ENCODE measurements around the gene TYMP.
A peak's percentile ranks its signal among the peaks of the same experiment; 100 is the strongest.

DNA sequence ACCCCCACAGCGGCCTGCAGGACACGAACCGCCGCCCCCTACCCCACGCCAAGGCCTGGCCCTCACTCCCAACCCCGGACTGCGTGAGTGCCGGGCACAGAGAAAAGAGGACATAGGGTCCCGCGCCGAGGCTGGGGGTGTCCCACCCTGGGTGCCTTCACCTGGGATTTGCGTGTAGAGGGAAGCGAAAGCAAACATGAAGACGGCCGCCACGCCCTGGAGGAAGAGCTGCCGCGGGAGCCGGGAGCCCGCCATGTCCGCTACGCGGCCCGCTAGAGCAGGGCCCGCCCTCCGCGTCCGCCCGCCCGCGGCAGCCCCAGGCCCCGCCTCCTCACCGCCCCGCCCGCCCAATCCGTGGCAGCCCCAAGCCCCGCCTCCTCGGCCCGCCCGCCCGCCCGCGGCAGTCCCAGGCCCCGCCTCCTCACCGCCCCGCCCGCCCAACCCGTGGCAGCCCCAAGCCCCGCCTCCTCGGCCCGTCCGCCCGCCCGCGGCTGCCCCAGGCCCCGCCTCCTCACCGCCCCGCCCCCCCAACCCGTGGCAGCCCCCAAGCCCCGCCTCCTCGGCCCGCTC, 22.3 kb downstream of the TYMP start, which contains the start of gene LMF2:
- TF ChIP-seq, protein P1, sequence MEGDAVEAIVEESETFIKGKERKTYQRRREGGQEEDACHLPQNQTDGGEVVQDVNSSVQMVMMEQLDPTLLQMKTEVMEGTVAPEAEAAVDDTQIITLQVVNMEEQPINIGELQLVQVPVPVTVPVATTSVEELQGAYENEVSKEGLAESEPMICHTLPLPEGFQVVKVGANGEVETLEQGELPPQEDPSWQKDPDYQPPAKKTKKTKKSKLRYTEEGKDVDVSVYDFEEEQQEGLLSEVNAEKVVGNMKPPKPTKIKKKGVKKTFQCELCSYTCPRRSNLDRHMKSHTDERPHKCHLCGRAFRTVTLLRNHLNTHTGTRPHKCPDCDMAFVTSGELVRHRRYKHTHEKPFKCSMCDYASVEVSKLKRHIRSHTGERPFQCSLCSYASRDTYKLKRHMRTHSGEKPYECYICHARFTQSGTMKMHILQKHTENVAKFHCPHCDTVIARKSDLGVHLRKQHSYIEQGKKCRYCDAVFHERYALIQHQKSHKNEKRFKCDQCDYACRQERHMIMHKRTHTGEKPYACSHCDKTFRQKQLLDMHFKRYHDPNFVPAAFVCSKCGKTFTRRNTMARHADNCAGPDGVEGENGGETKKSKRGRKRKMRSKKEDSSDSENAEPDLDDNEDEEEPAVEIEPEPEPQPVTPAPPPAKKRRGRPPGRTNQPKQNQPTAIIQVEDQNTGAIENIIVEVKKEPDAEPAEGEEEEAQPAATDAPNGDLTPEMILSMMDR (IDR thresholded peaks at IDR 0.05), result no peak
- peak in 2 of 4 donors; percentile 30 to 60 for TF ChIP-seq POLR2A (IDR thresholded peaks at IDR 0.05)

Measured in esophagus squamous epithelium (tissue), 4 donors.